Fibroblast of pulmonary artery (primary cell): ENCODE measurements around the gene LCN2.
A peak's percentile ranks its signal among the peaks of the same experiment; 100 is the strongest.

ENCODE experiments used
- DNase-seq: peaks from one replicate; pipeline ENCODE4 v3.0.0-alpha.2; 2010; ENCODE audit warnings: low read depth
- H3K4me3 ChIP-seq: replicated peaks from 2 replicates; pipeline ENCODE4 v1.5.1; 2011; ENCODE audit warnings: low read depth, mild to moderate bottlenecking, control low read depth, low read length, moderate library complexity
- TF ChIP-seq, protein P1 (sequence below): IDR thresholded peaks from 2 replicates; pipeline ENCODE4 v1.5.1; 2011; ENCODE audit warnings: mild to moderate bottlenecking, control low read depth, low read length, inconsistent platforms; ENCODE audit errors: missing control alignments

The LCN2 gene

DNA sequence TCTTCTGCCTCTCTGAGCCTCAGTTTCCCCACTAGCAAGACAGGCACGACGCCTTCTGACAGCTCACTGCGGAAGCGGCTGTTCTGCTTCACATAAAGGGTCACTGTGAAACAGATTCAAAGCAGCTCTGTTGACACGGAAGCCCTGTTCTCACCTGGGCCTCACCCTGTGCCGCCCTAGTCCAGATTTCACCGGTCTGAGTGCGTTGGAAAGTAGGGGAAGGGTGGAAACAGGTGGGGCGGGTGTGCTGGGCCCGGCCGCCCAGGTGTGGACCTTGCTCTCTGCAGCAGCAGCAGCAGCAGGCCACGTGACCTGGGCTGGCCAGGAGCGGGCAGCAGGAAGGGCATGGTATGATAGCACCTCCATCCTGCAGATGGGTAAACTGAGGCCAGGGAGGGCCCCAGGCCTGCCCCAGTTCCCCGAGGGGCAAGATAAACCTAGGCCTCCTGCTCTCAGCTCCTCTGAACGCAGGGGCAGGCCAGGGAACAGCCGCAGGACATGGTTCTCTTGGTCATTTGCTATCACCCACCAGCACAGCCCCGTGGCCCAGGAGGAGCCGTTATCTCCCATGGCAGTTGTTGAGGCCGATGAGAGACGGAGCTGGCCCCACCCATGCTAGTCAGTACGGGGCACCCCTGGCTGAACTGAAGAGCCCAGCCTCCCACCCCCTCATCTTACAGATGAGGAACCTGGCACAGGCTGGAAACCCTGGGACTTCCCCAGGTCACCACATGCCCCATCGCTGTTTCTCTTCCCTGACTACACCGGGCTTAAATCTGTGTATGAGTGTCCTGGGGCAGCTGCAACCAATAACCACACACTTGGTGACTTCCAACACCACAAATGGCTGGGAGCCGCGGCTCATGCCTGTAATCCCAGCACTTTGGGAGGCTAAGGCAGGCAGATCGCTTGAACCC, 33.8 kb upstream of the LCN2 start:
- no peak for DNase-seq
- no peak overlapping the region for H3K4me3 ChIP-seq
- TF ChIP-seq, protein P1, sequence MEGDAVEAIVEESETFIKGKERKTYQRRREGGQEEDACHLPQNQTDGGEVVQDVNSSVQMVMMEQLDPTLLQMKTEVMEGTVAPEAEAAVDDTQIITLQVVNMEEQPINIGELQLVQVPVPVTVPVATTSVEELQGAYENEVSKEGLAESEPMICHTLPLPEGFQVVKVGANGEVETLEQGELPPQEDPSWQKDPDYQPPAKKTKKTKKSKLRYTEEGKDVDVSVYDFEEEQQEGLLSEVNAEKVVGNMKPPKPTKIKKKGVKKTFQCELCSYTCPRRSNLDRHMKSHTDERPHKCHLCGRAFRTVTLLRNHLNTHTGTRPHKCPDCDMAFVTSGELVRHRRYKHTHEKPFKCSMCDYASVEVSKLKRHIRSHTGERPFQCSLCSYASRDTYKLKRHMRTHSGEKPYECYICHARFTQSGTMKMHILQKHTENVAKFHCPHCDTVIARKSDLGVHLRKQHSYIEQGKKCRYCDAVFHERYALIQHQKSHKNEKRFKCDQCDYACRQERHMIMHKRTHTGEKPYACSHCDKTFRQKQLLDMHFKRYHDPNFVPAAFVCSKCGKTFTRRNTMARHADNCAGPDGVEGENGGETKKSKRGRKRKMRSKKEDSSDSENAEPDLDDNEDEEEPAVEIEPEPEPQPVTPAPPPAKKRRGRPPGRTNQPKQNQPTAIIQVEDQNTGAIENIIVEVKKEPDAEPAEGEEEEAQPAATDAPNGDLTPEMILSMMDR = no peak

DNA sequence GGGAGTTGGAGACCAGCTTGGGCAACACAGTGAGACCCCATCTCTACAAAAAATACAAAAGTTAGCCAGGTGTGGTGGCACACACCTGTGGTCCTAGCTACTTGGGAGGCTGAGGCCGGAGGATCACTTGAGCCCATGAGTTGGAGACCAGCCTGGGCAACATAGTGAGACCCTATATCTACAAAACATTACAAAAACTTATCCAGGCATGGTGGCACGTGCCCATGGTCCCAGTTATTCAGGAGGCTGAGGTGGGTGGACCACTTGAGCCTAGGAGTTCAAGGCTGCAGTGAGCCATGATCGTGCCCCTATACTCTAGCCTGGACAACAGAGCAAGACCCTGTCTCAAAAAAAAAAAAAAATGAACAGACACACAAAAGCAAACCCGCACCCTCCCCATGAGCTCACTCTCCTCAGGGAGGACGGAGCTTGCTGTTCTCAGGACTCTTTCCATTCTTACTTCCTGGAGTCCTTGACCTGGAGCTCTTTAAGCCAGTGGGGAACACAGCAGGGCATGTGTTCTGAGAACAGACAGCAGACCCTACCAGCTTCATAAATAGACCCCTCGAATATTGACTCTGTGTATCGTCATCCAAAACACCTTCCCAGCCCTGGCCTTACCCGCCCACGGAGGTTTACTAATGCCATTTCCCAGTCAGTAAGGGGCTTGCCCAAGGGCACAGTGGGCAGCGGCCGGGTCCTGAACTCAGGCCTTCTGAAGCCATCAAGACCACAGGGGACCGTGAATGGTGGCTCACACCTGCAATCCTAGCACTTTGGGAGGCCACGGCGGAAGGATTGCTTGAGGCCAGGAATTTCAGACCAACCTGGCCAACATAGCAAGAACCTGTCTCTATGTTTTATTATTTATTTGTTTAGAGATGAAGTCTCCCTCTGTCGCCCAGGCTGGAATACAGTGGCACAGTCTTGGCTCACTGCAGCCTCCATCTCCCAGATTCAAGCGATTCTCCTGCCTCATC, 32.9 kb upstream of the LCN2 start:
- DNase-seq = no peak

DNA sequence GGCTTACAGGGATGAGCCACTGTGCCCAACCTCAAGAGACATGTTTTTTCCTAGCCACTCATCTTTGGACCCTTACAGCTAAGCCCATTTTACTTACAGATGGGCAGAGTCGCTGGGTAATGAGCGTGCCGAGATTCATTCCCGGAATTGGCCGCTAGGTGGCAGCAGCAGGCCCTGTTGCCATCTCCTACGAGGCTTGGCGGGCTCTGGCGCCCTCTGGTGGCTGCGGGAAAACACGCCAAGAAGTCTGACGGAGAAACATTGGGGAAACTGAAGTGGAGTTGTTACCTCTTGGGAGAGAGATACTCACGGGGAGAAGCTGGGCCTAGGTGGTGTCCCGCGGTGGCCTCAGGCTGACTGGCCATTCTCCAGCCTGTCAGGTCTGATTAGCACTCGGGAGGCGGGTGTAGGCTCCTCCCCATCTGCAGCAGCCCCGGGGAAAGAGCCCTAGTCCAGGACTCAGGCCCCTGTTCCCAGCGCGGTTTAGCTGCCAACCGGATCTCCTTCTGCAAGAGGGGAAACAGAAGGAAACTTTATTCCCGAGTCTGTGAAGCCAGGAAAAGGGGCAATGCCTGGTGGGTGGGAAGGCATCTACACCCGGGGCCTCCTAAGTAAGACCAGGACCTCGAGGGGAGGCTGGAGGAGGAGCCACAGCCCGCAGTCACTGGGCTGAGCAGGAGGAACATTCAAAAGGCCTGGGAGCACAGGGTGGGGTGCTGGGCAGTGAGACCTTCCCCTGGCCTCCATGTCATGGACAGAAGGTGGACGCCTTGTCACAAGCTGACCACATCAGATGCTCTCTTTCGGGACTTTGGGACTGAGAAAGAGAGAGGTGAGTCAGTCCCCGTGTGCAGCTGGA, 31.4 kb upstream of the LCN2 start:
- H3K4me3 ChIP-seq = no peak overlapping the region
- peak; percentile 91 for DNase-seq
- TF ChIP-seq, protein P1 = no peak

More for the DNA sequence above, 32.9 kb upstream of the LCN2 start:
- no peak overlapping the region for H3K4me3 ChIP-seq
- TF ChIP-seq, protein P1 = no peak

DNA sequence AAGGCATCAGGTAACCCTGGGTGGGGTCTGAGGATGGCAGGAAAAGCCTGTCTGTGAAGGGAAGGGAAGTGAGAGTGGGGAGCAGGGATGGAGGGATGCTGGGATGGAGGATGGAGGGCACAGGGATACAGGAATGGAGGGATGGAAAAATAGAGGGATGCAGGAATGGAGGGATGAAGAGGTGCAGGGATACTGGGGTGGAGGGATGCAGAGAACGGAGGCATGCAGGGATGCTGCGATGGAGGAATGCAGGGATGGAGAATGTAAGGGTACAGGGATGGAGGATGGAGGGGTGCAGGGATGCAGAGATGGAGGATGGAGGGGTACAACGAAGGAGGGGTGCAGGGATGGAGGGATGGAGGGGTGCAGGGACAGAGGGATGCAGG, 30.8 kb upstream of the LCN2 start:
- TF ChIP-seq, protein P1 = no peak
- DNase-seq = no peak
- H3K4me3 ChIP-seq = no peak overlapping the region

DNA sequence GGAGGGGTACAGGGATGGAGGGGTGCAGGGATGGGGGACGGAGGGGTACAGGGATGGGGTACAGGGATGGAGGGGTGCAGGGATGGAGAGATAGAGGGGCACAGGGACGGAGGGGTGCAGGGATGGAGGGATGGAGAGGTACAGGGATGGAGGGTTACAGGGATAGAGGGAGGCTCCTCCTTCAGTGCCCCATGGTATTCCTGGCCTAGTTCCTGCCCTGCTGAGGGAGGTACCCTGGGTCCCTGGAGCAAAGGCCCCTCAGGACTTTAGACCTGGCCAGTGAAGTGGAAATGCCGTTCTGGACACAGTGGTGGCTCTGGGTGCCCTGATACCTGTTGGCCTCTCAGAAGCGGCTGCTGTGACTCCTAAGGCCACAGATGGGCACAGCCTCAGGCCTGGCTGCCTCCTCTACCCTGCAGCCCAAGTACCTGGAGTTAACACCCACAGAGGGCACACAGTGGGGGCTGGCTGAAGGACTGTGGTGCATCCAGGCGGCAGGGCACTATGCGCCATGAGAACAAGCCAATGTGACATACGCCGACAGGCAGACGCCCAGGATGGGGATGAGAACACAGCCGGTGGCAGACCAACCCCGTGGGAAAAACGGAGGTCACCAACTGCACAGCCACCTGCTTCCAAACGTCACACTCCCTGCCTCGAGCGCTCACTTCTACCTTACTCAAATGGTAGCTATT, 30.1 kb upstream of the LCN2 start:
- TF ChIP-seq, protein P1 = no peak
- no peak overlapping the region for H3K4me3 ChIP-seq
- no peak for DNase-seq
